Fibroblast of lung (primary cell): ENCODE results near the gene PYURF. TPM values are rescaled to one million over a fixed set of nuclear protein-coding genes. Genes with fewer than 3 reads are reported as not detected.
"Not testable (repeated sequence)": the region's sequence is repeated elsewhere in the genome, so short reads cannot be mapped to it uniquely, and the experiment has no call there.

Experiments used
- DNase-seq, 2 donors: peaks; one replicate each; pipeline versions ENCODE4 v3.0.0 to v3.0.0-alpha.2; 2010; ENCODE audit warnings: low read depth in 2 of 2
- H2AFZ ChIP-seq: 2 replicates; pipeline ENCODE4 v1.5.1; 2012; ENCODE audit warnings: low read length, control low read depth, inconsistent platforms
- H3K27ac ChIP-seq: 2 replicates; pipeline ENCODE4 v1.5.1; 2011; ENCODE audit warnings: low read length, control low read depth; ENCODE audit not compliant: insufficient read depth
- H3K27me3 ChIP-seq: 2 replicates; pipeline ENCODE4 v1.5.1; 2011; ENCODE audit warnings: mild to moderate bottlenecking, low read length; ENCODE audit not compliant: control insufficient read depth, insufficient read depth
- H3K36me3 ChIP-seq: 2 replicates; pipeline ENCODE4 v1.5.1; 2011; ENCODE audit warnings: low read length; ENCODE audit not compliant: control insufficient read depth, insufficient read depth
- H3K4me1 ChIP-seq: 2 replicates; pipeline ENCODE4 v1.5.1; 2011; ENCODE audit warnings: low read length; ENCODE audit not compliant: control insufficient read depth, insufficient read depth; ENCODE audit errors: extremely low read depth
- H3K4me2 ChIP-seq: 2 replicates; pipeline ENCODE4 v1.5.1; 2011; ENCODE audit warnings: low read length, control low read depth; ENCODE audit not compliant: insufficient read depth; ENCODE audit errors: extremely low read depth
- H3K4me3 ChIP-seq, 4 experiments: fragments of 200-600 bp in 1 of 4; sonication (generic) in 1 of 4; replicated peaks in 1 of 4; 2 replicates each; pipeline ENCODE4 v1.5.1; 2011 to 2016; ENCODE audit warnings: low read length in 4 of 4, low read depth in 3 of 4, mild to moderate bottlenecking in 3 of 4, control low read depth in 2 of 4, inconsistent platforms in 1 of 4, mixed read lengths in 1 of 4; ENCODE audit not compliant: insufficient read depth in 1 of 4; ENCODE audit errors: control extremely low read depth in 1 of 4
- H3K79me2 ChIP-seq: 2 replicates; pipeline ENCODE4 v1.5.1; 2012; ENCODE audit warnings: mild to moderate bottlenecking, low read length, inconsistent platforms; ENCODE audit not compliant: control insufficient read depth, insufficient read depth
- H3K9ac ChIP-seq: 2 replicates; pipeline ENCODE4 v1.5.1; 2011; ENCODE audit warnings: mild to moderate bottlenecking, low read length, control low read depth; ENCODE audit not compliant: insufficient read depth
- H3K9me3 ChIP-seq: 2 replicates; pipeline ENCODE4 v1.5.1; 2012; ENCODE audit warnings: low read depth, low read length; ENCODE audit not compliant: control insufficient read depth, insufficient read depth
- H4K20me1 ChIP-seq: 2 replicates; pipeline ENCODE4 v1.5.1; 2011; ENCODE audit warnings: low read length; ENCODE audit not compliant: control insufficient read depth, insufficient read depth; ENCODE audit errors: extremely low read depth
- EZH2 ChIP-seq: IDR thresholded peaks from 2 replicates; pipeline ENCODE4 v1.5.1; 2012; ENCODE audit warnings: low read length, control low read depth, mild to moderate bottlenecking; ENCODE audit errors: missing control alignments
- polyA plus RNA-seq, 2 donors: library from polyadenylated mRNA; depleted of rRNA in 1 of 2; stranded (reverse) in 1 of 2; unstranded in 1 of 2; fragments of >200 nt; gene quantifications; 2 replicates each; pipeline ENCODE4 v1.2.1, GENCODE V29; 2011 to 2012; ENCODE audit warnings: missing spikeins in 1 of 2
- total RNA-seq: library from RNA; depleted of rRNA; stranded (reverse); fragments of >200 nt; gene quantifications from 2 replicates; pipeline ENCODE4 v1.2.1, GENCODE V29; 2014
- TF ChIP-seq, protein P1 (sequence below), 2 donors: IDR thresholded peaks in 1 of 2; conservative IDR thresholded peaks in 1 of 2; 1 replicate in 1 of 2; 2 replicates in 1 of 2; pipeline ENCODE4 v1.5.1; 2011 to 2012; ENCODE audit warnings: low read length in 2 of 2, control low read depth in 1 of 2, inconsistent platforms in 1 of 2, low read depth in 1 of 2, mild to moderate bottlenecking in 1 of 2

Gene PYURF
- total and polyA plus RNA-seq, 2 donors (not counting 1 experiment from before 2014, with no cell fraction given) = 91.3 to 102 TPM

DNA sequence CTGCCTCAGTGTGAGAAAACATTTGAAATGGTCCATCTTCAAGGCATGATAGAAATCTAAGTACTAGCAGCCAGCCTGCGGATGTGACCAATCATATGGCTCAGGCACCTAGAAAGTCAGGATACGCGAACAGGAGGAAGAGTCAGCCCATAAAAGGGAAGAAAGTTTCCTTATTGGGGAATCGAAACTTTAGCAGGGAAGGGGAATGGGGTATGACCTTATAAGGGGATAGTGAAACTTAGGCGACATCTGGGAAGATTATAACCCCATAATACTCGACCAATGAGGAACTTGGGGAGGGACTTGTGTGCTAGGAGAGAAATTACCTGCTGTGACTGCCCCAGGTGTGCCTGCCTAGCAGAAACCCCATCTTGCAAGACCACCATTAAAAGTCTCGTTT, 26.2 kb upstream of the PYURF start:
- H3K4me2 ChIP-seq = no peak overlapping the region
- H3K4me3 ChIP-seq = no peak overlapping the region
- no peaks in the 10 kb centered on the region for H3K79me2 ChIP-seq
- H4K20me1 ChIP-seq = no peaks in the 10 kb centered on the region
- no peak overlapping the region for H3K27ac ChIP-seq
- no peak for DNase-seq
- H3K36me3 ChIP-seq = no peaks in the 10 kb centered on the region
- no peaks in the 10 kb centered on the region for H3K9me3 ChIP-seq
- no peaks in the 10 kb centered on the region for H3K27me3 ChIP-seq
- H3K4me1 ChIP-seq = no peaks in the 10 kb centered on the region
- TF ChIP-seq EZH2 = no peak
- TF ChIP-seq, protein P1, sequence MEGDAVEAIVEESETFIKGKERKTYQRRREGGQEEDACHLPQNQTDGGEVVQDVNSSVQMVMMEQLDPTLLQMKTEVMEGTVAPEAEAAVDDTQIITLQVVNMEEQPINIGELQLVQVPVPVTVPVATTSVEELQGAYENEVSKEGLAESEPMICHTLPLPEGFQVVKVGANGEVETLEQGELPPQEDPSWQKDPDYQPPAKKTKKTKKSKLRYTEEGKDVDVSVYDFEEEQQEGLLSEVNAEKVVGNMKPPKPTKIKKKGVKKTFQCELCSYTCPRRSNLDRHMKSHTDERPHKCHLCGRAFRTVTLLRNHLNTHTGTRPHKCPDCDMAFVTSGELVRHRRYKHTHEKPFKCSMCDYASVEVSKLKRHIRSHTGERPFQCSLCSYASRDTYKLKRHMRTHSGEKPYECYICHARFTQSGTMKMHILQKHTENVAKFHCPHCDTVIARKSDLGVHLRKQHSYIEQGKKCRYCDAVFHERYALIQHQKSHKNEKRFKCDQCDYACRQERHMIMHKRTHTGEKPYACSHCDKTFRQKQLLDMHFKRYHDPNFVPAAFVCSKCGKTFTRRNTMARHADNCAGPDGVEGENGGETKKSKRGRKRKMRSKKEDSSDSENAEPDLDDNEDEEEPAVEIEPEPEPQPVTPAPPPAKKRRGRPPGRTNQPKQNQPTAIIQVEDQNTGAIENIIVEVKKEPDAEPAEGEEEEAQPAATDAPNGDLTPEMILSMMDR (conservative IDR thresholded peaks at IDR 0.05 in 1 of 2, IDR thresholded peaks at IDR 0.05 in 1 of 2; ENCODE audit: low read depth in 1 of 2, low read length in 2 of 2) = no peak
- H2AFZ ChIP-seq = no peak overlapping the region
- no peak overlapping the region for H3K9ac ChIP-seq

DNA sequence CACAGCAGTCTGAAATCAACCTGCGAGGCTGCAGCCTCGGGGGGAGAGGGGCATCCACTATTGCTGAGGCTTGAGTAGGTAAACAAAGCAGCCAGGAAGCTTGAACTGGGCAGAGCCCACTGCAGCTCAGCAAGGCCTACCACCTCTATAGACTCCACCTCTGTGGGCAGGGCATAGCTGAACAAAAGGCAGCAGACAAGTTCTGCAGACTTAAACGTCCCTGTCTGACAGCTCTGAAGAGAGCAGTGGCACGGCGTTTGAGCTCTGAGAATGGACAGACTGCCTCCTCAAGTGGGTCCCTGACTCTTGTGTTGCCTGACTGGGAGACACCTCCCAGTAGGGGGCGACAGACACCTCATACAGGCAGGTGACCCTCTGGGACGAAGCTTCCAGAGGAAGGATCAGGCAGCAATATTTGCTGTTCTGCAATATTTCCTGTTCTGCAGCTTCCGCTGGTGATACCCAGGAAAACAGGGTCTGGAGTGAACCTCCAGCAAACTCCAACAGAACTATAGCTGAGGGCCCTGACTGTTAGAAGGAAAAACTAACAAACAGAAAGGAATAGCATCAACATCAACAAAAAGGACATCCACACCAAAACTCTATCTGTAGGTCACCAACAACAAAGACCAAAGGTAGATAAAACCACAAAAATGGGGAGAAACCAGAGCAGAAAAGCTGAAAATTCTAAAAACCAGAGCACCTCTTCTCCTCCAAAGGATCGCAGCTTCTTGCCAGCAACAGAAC, 15.9 kb upstream of the PYURF start:
- H3K4me2 ChIP-seq, H3K9me3 ChIP-seq: not testable (repeated sequence)
- peak overlapping the region; percentile 50 for H2AFZ ChIP-seq

DNA sequence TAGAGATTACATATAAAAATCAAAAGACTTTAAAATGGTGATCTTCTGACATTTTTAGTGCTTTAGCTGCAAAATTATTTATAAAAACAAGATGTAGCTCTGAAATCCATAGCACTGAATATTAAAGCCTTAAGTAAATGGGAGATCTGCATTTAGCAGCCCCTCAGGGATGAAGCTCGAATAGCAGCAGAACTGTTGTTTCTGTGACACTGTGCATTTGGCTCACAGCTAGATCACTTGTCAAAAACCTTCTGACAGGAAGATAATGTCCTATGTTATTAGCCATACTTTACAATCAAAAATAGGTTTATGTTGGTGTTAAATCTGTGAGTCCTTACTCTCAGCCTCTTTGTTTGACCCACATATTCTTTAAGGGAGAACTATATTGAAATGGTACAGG, 14.1 kb upstream of the PYURF start:
- Histone ChIP-seq H3K4me3 (no peak overlapping the region), H4K20me1 (no peaks in the 10 kb centered on the region), H3K4me1 (peaks cover 14% of the 10 kb centered on the region), H3K4me2 (no peak overlapping the region), H2AFZ (no peak overlapping the region), H3K27me3 (no peaks in the 10 kb centered on the region), H3K36me3 (no peaks in the 10 kb centered on the region), H3K9ac (no peak overlapping the region), H3K9me3 (no peaks in the 10 kb centered on the region), H3K27ac (no peak overlapping the region), H3K79me2 (no peaks in the 10 kb centered on the region)
- DNase-seq = no peak
- TF ChIP-seq, protein P1 (conservative IDR thresholded peaks at IDR 0.05 in 1 of 2, IDR thresholded peaks at IDR 0.05 in 1 of 2; ENCODE audit: low read depth in 1 of 2, low read length in 2 of 2) = no peak
- no peak for TF ChIP-seq EZH2

More for the DNA sequence above, 15.9 kb upstream of the PYURF start:
- not testable (repeated sequence) for H3K4me1 ChIP-seq, H3K27ac ChIP-seq, H3K4me3 ChIP-seq, H4K20me1 ChIP-seq, H3K27me3 ChIP-seq, H3K79me2 ChIP-seq, H3K36me3 ChIP-seq, H3K9ac ChIP-seq
- DNase-seq = peak; percentile 38 to 57
- TF ChIP-seq, protein P1 (conservative IDR thresholded peaks at IDR 0.05 in 1 of 2, IDR thresholded peaks at IDR 0.05 in 1 of 2; ENCODE audit: low read depth in 1 of 2, low read length in 2 of 2) = peak; percentile 37 to 49
